SK-N-SH (cell line): ENCODE data around the gene GSK3B. TPM values are rescaled to one million over a fixed set of nuclear protein-coding genes. Genes with fewer than 3 reads are reported as not detected.

Source experiments
- CTCF ChIA-PET: fragments of 300-600, 350-600 bp; formaldehyde crosslinking; extraction: SDS; loops from one replicate; lab custom pipeline; 2021; lab: Yijun Ruan, JAX
- POLR2A ChIA-PET: fragments of 350-600 bp; sonication (Branson Sonifier 250); formaldehyde crosslinking; extraction: SDS; loops from one replicate; lab custom pipeline; 2020; ENCODE audit warnings: antibody characterized with exemption, inconsistent platforms; lab: Yijun Ruan, JAX
- DNase-seq: peaks from one replicate; pipeline ENCODE4 v3.0.0; 2012
- H2AFZ ChIP-seq: fragments of 200-600 bp; sonication (generic); 2 replicates; pipeline ENCODE4 v1.8.1; 2016; ENCODE audit warnings: antibody characterized with exemption, mild to moderate bottlenecking, low read depth
- H3F3A ChIP-seq: fragments of 200-600 bp; sonication (generic); replicated peaks from 2 replicates; pipeline ENCODE3; 2016; ENCODE audit warnings: antibody characterized with exemption, mild to moderate bottlenecking; ENCODE audit not compliant: insufficient read depth
- H3K27ac ChIP-seq, 2 experiments: fragments of 200-500 bp in 1 of 2; fragments of 200-600 bp in 1 of 2; sonication (Bioruptor generic) in 1 of 2; sonication (generic), shearing (Covaris generic) in 1 of 2; 2 replicates each; pipeline versions ENCODE4 v1.5.1 to v1.6.1; 2014 to 2016; ENCODE audit warnings: low read depth in 2 of 2, inconsistent platforms in 1 of 2, low read length in 1 of 2, mild to moderate bottlenecking in 1 of 2, mixed read lengths in 1 of 2
- H3K27me3 ChIP-seq: fragments of 200-600 bp; sonication (generic), shearing (Covaris generic); 2 replicates; pipeline ENCODE4 v1.6.1; 2016; ENCODE audit warnings: mixed run types; ENCODE audit not compliant: insufficient read depth
- H3K36me3 ChIP-seq, 2 experiments: fragments of 200-500 bp in 1 of 2; fragments of 200-600 bp in 1 of 2; sonication (Bioruptor generic) in 1 of 2; sonication (generic) in 1 of 2; replicated peaks in 1 of 2; 2 replicates each; pipeline versions ENCODE3 to v1.5.1; 2014 to 2016; ENCODE audit warnings: low read length in 1 of 2, mild to moderate bottlenecking in 1 of 2; ENCODE audit not compliant: insufficient read depth in 2 of 2, control insufficient read depth in 1 of 2
- H3K4me1 ChIP-seq, 2 experiments: fragments of 200-500 bp in 1 of 2; fragments of 200-600 bp in 1 of 2; sonication (Bioruptor generic) in 1 of 2; sonication (generic), shearing (Covaris generic) in 1 of 2; 2 replicates each; pipeline versions ENCODE4 v1.5.1 to v1.6.1; 2014 to 2016; ENCODE audit warnings: low read depth in 1 of 2, low read length in 1 of 2, mixed run types in 1 of 2; ENCODE audit not compliant: insufficient read depth in 2 of 2, control insufficient read depth in 1 of 2
- H3K4me2 ChIP-seq: fragments of 200-600 bp; sonication (generic), shearing (Covaris generic); 2 replicates; pipeline ENCODE4 v1.6.1; 2017; ENCODE audit warnings: mixed run types
- H3K4me3 ChIP-seq, 2 experiments: fragments of 200-500 bp in 1 of 2; fragments of 200-600 bp in 1 of 2; sonication (Bioruptor generic) in 1 of 2; sonication (generic), shearing (Covaris generic) in 1 of 2; 2 replicates each; pipeline versions ENCODE4 v1.5.1 to v1.8.1; 2014 to 2016; ENCODE audit warnings: low read depth in 2 of 2, inconsistent platforms in 1 of 2, low read length in 1 of 2, mild to moderate bottlenecking in 1 of 2, mixed read lengths in 1 of 2, moderate library complexity in 1 of 2
- H3K79me2 ChIP-seq: fragments of 200-600 bp; sonication (generic); 2 replicates; pipeline ENCODE4 v1.8.1; 2017; ENCODE audit warnings: mild to moderate bottlenecking; ENCODE audit not compliant: insufficient read depth
- H3K9ac ChIP-seq: fragments of 200-600 bp; sonication (generic); 2 replicates; pipeline ENCODE4 v1.6.1; 2017; ENCODE audit warnings: mixed run types
- H3K9me2 ChIP-seq: fragments of 200-600 bp; sonication (generic); 2 replicates; pipeline ENCODE4 v1.6.1; 2017; ENCODE audit warnings: mixed run types
- H3K9me3 ChIP-seq: fragments of 200-600 bp; sonication (generic); 2 replicates; pipeline ENCODE4 v1.6.1; 2017; ENCODE audit warnings: mixed run types, mild to moderate bottlenecking, moderate library complexity
- H4K20me1 ChIP-seq: fragments of 200-600 bp; sonication (generic); 2 replicates; pipeline ENCODE4 v1.6.1; 2017; ENCODE audit warnings: mild to moderate bottlenecking, mixed run types; ENCODE audit not compliant: insufficient read depth
- CHD2 ChIP-seq: fragments of 150-350 bp; IDR thresholded peaks from 2 replicates; pipeline ENCODE4 v1.6.1; 2018; ENCODE audit warnings: low read length; ENCODE audit not compliant: partially characterized antibody
- CTCF ChIP-seq: fragments of 200-600 bp; sonication (generic); IDR thresholded peaks from 2 replicates; pipeline ENCODE4 v1.6.1; 2017; ENCODE audit warnings: antibody characterized with exemption, mild to moderate bottlenecking, moderate library complexity
- ELF1 ChIP-seq: IDR thresholded peaks from 2 replicates; pipeline ENCODE4 v1.4.0; 2012
- EP300 ChIP-seq, 2 experiments: IDR thresholded peaks; 2 replicates each; pipeline versions ENCODE4 v1.4.0 to v1.6.1; 2012; ENCODE audit warnings: borderline replicate concordance in 1 of 2, low read depth in 1 of 2, low read length in 1 of 2
- FOSL2 ChIP-seq: IDR thresholded peaks from 2 replicates; pipeline ENCODE4 v1.4.0; 2012; ENCODE audit warnings: low read depth, mild to moderate bottlenecking, moderate library complexity, borderline replicate concordance
- FOXJ3 ChIP-seq: sonication (generic); formaldehyde crosslinking; IDR thresholded peaks from 2 replicates; pipeline ENCODE4 v1.5.1; 2020; ENCODE audit warnings: mild to moderate bottlenecking, missing genetic modification reagents
- FOXM1 ChIP-seq: IDR thresholded peaks from 2 replicates; pipeline ENCODE4 v1.4.0; 2012; ENCODE audit warnings: low read depth, mild to moderate bottlenecking
- GABPA ChIP-seq: IDR thresholded peaks from 2 replicates; pipeline ENCODE4 v1.4.0; 2012; ENCODE audit warnings: low read depth, mild to moderate bottlenecking
- IRF3 ChIP-seq: fragments of 150-350 bp; IDR thresholded peaks from 2 replicates; pipeline ENCODE4 v1.6.1; 2016; ENCODE audit warnings: mild to moderate bottlenecking, low read depth, low read length
- MXI1 ChIP-seq: IDR thresholded peaks from 2 replicates; pipeline ENCODE4 v1.6.1; 2012; ENCODE audit warnings: mild to moderate bottlenecking, low read depth, low read length, improper control_type of control experiment
- NRF1 ChIP-seq: IDR thresholded peaks from 2 replicates; pipeline ENCODE4 v1.6.1; 2012; ENCODE audit warnings: low read depth, mild to moderate bottlenecking, low read length
- PBX3 ChIP-seq: IDR thresholded peaks from 2 replicates; pipeline ENCODE4; 2012
- RAD21 ChIP-seq: IDR thresholded peaks from 2 replicates; pipeline ENCODE4 v1.6.1; 2012; ENCODE audit warnings: mild to moderate bottlenecking, low read length
- RCOR1 ChIP-seq: fragments of 150-350 bp; IDR thresholded peaks from 2 replicates; pipeline ENCODE4 v1.6.1; 2017; ENCODE audit warnings: antibody characterized with exemption, low read length
- REST ChIP-seq: IDR thresholded peaks from 2 replicates; pipeline ENCODE4 v1.6.1; 2012; ENCODE audit warnings: mild to moderate bottlenecking, low read depth, low read length, moderate library complexity
- SIN3A ChIP-seq: IDR thresholded peaks from 2 replicates; pipeline ENCODE4 v1.6.1; 2012; ENCODE audit warnings: low read depth, mild to moderate bottlenecking, low read length, moderate library complexity, borderline replicate concordance
- TAF1 ChIP-seq: IDR thresholded peaks from 2 replicates; pipeline ENCODE4 v1.6.1; 2012; ENCODE audit warnings: low read depth, mild to moderate bottlenecking, low read length, moderate library complexity, borderline replicate concordance
- TCF12 ChIP-seq: IDR thresholded peaks from 2 replicates; pipeline ENCODE4 v1.4.0; 2012
- USF1 ChIP-seq: IDR thresholded peaks from 2 replicates; pipeline ENCODE4 v1.4.0; 2012; ENCODE audit warnings: low read depth, borderline replicate concordance
- USF2 ChIP-seq: fragments of 150-350 bp; IDR thresholded peaks from 2 replicates; pipeline ENCODE4 v1.6.1; 2017; ENCODE audit warnings: antibody characterized with exemption, low read length, low read depth, borderline replicate concordance
- YY1 ChIP-seq: IDR thresholded peaks from 2 replicates; pipeline ENCODE4 v1.4.0; 2012; ENCODE audit warnings: low read depth, mild to moderate bottlenecking
- WGBS: methylation state at CpG from one replicate; pipeline ENCODE4 v1.1.6; 2017; ENCODE audit warnings: low lambda C conversion rate; 5-methylcytosine and 5-hydroxymethylcytosine counted together
- polyA plus RNA-seq, 3 experiments: library from polyadenylated mRNA; depleted of rRNA; stranded (reverse); fragments of >200 nt; gene quantifications; 2 replicates each; pipeline ENCODE4 v1.2.3, GENCODE V29; 2012

Gene GSK3B
- polyA plus RNA-seq (2012; rRNA removed) = 15.9 and 19.7 TPM in 2 replicates
- polyA plus RNA-seq (2012; cell fraction: cytosol; rRNA removed) = 21.3 TPM in 2 replicates
- 6.5 and 14.0 TPM in 2 replicates for polyA plus RNA-seq (2012; cell fraction: nucleus; rRNA removed)

- Histone ChIP-seq H3K4me3 (peak within 1 kb of the TSS; percentile 73 to 95), H3K36me3 (peaks cover 0 to 6% of the 10 kb centered on the region in 2 experiments), H3K79me2 (peaks cover 80% of the 10 kb centered on the region), H4K20me1 (peaks cover 45% of the 10 kb centered on the region), H3K27me3 (no peaks in the 10 kb centered on the region), H3K4me1 (peaks cover 10 to 13% of the 10 kb centered on the region in 2 experiments; a peak in 2 of 4 replicates), H3K9me2 (no peaks in the 10 kb centered on the region), H3K4me2 (peak within 1 kb of the TSS; percentile 85), H3K9ac (peak within 1 kb of the TSS; percentile 100), H3K27ac (peak within 1 kb of the TSS; percentile 99 to 100), H2AFZ (peak within 1 kb of the TSS; percentile 65), H3F3A (peaks cover 7% of the 10 kb centered on the region), H3K9me3 (no peaks in the 10 kb centered on the region)
- DNase-seq = peak; percentile 90
- ChIA-PET CTCF (interaction anchor here (0.9 to 2.0 kb wide), 3 partner anchors 202 to 419 kb away, joined by 3 to 13 read pairs (median 3); no protein-coding TSS in a partner anchor), POLR2A (interaction anchor here (0.6 to 3.2 kb wide), 10 partner anchors 14 to 761 kb away, joined by 3 to 28 read pairs (median 3); partner anchors contain the start of gene LRRC58)
- under 1% methylated on average over 58 of the region's 94 CpGs for WGBS
- TF ChIP-seq TAF1 = peak; percentile 57
- TF ChIP-seq IRF3 = no peak
- peak; percentile 8; the same call in 1 of the 2 replicates for TF ChIP-seq GABPA
- 0 out of 2 replicates have a peak, but pooled peaks have one; percentile 13 for TF ChIP-seq MXI1
- TF ChIP-seq FOXM1 = peak; percentile 18; the same call in 1 of the 2 replicates
- no peak for TF ChIP-seq CHD2
- TF ChIP-seq TCF12 = no peak
- TF ChIP-seq RCOR1 = 0 out of 2 replicates have a peak, but pooled peaks have one; percentile 10
- TF ChIP-seq ELF1 = no peak
- no peak for TF ChIP-seq CTCF
- no peak for TF ChIP-seq FOXJ3
- TF ChIP-seq YY1 = peak; percentile 59; the same call in 1 of the 2 replicates
- TF ChIP-seq USF2 = no peak
- 0 out of 2 replicates have a peak, but pooled peaks have one; percentile 3 for TF ChIP-seq REST
- TF ChIP-seq PBX3 = 0 out of 2 replicates have a peak, but pooled peaks have one; percentile 0
- peak; percentile 4; the same call in 1 of the 2 replicates for TF ChIP-seq USF1
- TF ChIP-seq SIN3A = 0 out of 2 replicates have a peak, but pooled peaks have one; percentile 12
- TF ChIP-seq NRF1 = peak; percentile 67
- no peak; the same call in 1 of the 2 replicates for TF ChIP-seq RAD21
- TF ChIP-seq EP300 (IDR thresholded peaks at IDR 0.05; ENCODE audit: borderline replicate concordance in 1 of 2, low read depth in 1 of 2, low read length in 1 of 2) = 0 out of 4 replicates have a peak, but pooled peaks of 1 of the 2 experiments have one; percentile 24
- TF ChIP-seq FOSL2 = no peak
These were observed at the start of gene GSK3B for GRCh38 chr3:120093911-120094775. GSK3B (minus strand) TSS chr3:120094447; CDS start chr3:120093434, 1,013 bp downstream.
